Mucosa of descending colon (tissue), 3 donors: ENCODE measurements around the gene ZNF557. TPM values are rescaled to one million over a fixed set of nuclear protein-coding genes. Genes with fewer than 3 reads are reported as not detected.

Experiments used
- total RNA-seq, 3 donors: library from RNA; stranded (reverse); fragmentation: NEBNext Ultra II Directional in 2 of 3; extraction: Animal tissue kit (Norgen Biotek cat#: 25700) in 2 of 3; gene quantifications; one replicate each; pipeline versions ENCODE4 v1.2.1 to v1.2.4, GENCODE V29; 2021 to 2023
- donor health status: DM: no; HTN: no; CAD: no; lungs with moderate emphysema.
- donor health status: DM: no; HTN: no; CAD: no.
- donor health status: DM: no; HTN: yes; CAD: no.

ZNF557 gene
- total RNA-seq, 3 donors from 2014 or later = 8.5 to 10.3 (median 9.8) TPM

Other genes with a start within 250 kb of the ZNF557 start
- gene ADGRE1, start 182.1 kb upstream of the ZNF557 start, total RNA-seq = under 1 TPM; 0.16 to 0.87 (median 0.29) TPM
- not detected for gene MBD3L2B, start 48.3 kb upstream of the ZNF557 start, total RNA-seq
- not detected for gene MBD3L5, start 39.1 kb upstream of the ZNF557 start, total RNA-seq
- not detected for gene MBD3L4, start 29.5 kb upstream of the ZNF557 start, total RNA-seq
- gene MBD3L2, start 20.4 kb upstream of the ZNF557 start, total RNA-seq = not detected
- not detected for gene MBD3L3, start 11.0 kb upstream of the ZNF557 start, total RNA-seq
- 100 to 1,000 TPM in 1 of 3 donors, 10 to 100 TPM in 2; 74.9 to 109 (median 91.2) TPM for gene INSR, start 224.7 kb downstream of the ZNF557 start, total RNA-seq